ENCODE data around the gene RER1. TPM values are rescaled to one million over a fixed set of nuclear protein-coding genes. Genes with fewer than 3 reads are reported as not detected.
A peak's percentile ranks its signal among the peaks of the same experiment; 100 is the strongest.

Gene RER1
- total RNA-seq, 1 experiment from 2014 or later: 110 TPM

- peak overlapping the region; percentile 83 to 91 for H3K4me3 Mint-ChIP-seq
- H3K56ac ChIP-seq (ENCODE audit: insufficient read length, low read depth, low read length): no peak overlapping the region
- H4K5ac ChIP-seq (ENCODE audit: insufficient read length, low read depth, low read length): no peak overlapping the region
- H3K18ac ChIP-seq (ENCODE audit: insufficient read length, low read depth, low read length): peak overlapping the region; percentile 23
- no peaks in the 10 kb centered on the region for H3K79me2 ChIP-seq (ENCODE audit: insufficient read depth, low read length)
- H2BK12ac ChIP-seq (ENCODE audit: insufficient read length, low read depth, low read length): no peak overlapping the region
- peak overlapping the region; percentile 28 for H3K14ac ChIP-seq (ENCODE audit: insufficient read depth, low read length)
- H3K9me3 Mint-ChIP-seq: no peaks in the 10 kb centered on the region
- no peak overlapping the region for H2BK120ac ChIP-seq (ENCODE audit: low read depth, low read length, poor library complexity, severe bottlenecking)
- H3K4me1 Mint-ChIP-seq: peaks cover 20 to 27% of the 10 kb centered on the region in 2 experiments
- peaks cover 13 to 28% (median 24%) of the 10 kb centered on the region in 3 experiments; a peak in 6 of 7 replicates for H3K36me3 Mint-ChIP-seq (ENCODE audit: insufficient read depth in 1 of 3, low read depth in 3 of 3)
- no peak overlapping the region for H2BK20ac ChIP-seq (ENCODE audit: low read depth, low read length, poor library complexity, severe bottlenecking)
- peak overlapping the region; percentile 65 for H3K4me2 ChIP-seq (ENCODE audit: insufficient read depth, insufficient read length, low read length)
- H3K9ac ChIP-seq (ENCODE audit: extremely low read depth, insufficient read length, low read length): peak overlapping the region; percentile 57
- no peak overlapping the region for H4K91ac ChIP-seq (ENCODE audit: insufficient read length, low read depth, low read length)
- no peaks in the 10 kb centered on the region for H4K20me1 ChIP-seq (ENCODE audit: control insufficient read depth, insufficient read depth, insufficient read length)
- H3K27me3 ChIP-seq (ENCODE audit: insufficient read depth, low read length): no peaks in the 10 kb centered on the region
- no peak overlapping the region for H2BK15ac ChIP-seq (ENCODE audit: low read depth, low read length)
- no peak for TF ChIP-seq CTCF (conservative IDR thresholded peaks at IDR 0.05)
- H3K4ac ChIP-seq (ENCODE audit: low read depth, low read length): no peak overlapping the region
- peak overlapping the region; percentile 65 to 92 (median 70); a peak in 3 of 7 replicates for H3K27ac Mint-ChIP-seq
- WGBS (ENCODE audit: extremely low coverage, insufficient read length, low lambda C conversion rate): no CpG with 5 or more reads among the region's 38 CpGs
- H3K9me3 ChIP-seq (ENCODE audit: control insufficient read depth, low read depth, low read length): no peaks in the 10 kb centered on the region
- peak; percentile 40 for DNase-seq
- no peak overlapping the region for H3K27ac ChIP-seq (ENCODE audit: insufficient read length, low read depth, low read length)
- H3K27me3 Mint-ChIP-seq (ENCODE audit: low read depth): peaks cover 8% of the 10 kb centered on the region
- peaks cover 15% of the 10 kb centered on the region for H3K23me2 ChIP-seq (ENCODE audit: insufficient read length, low read depth, low read length, poor library complexity, severe bottlenecking)
- H3K4me1 ChIP-seq (ENCODE audit: insufficient read depth, low read length): no peaks in the 10 kb centered on the region
- H3K79me1 ChIP-seq (ENCODE audit: insufficient read depth, low read depth, low read length, poor library complexity, severe bottlenecking): no peaks in the 10 kb centered on the region
- no peak overlapping the region for H3T11ph ChIP-seq (ENCODE audit: low read length)
- no peak overlapping the region for H3K23ac ChIP-seq (ENCODE audit: insufficient read length, low read depth, low read length)
- no peak overlapping the region for H2BK5ac ChIP-seq (ENCODE audit: insufficient read length, low read length)
- H2AK5ac ChIP-seq (ENCODE audit: insufficient read length, low read length): no peak overlapping the region
- no peak overlapping the region for H4K8ac ChIP-seq (replicated peaks; ENCODE audit: insufficient read length, low read depth, low read length)
- no peak overlapping the region for H2AFZ ChIP-seq (ENCODE audit: low read length)
Observed at GRCh38 chr1:2411801-2412394, 20.3 kb downstream of the RER1 start.
